Stimulated activated CD8-positive, alpha-beta memory T cell treated with anti-CD3 and anti-CD28 coated beads, Interleukin-4, amount 100 ng/mL, for 48 hours (primary cell): ENCODE measurements around the gene OVOL1.
A peak's percentile ranks its signal among the peaks of the same experiment; 100 is the strongest.
"Not testable (repeated sequence)": the region's sequence is repeated elsewhere in the genome, so short reads cannot be mapped to it uniquely, and the experiment has no call there.

Experiments used
- DNase-seq: peaks from one replicate; pipeline ENCODE4 v3.0.0-alpha.2; 2020

OVOL1 gene

DNA sequence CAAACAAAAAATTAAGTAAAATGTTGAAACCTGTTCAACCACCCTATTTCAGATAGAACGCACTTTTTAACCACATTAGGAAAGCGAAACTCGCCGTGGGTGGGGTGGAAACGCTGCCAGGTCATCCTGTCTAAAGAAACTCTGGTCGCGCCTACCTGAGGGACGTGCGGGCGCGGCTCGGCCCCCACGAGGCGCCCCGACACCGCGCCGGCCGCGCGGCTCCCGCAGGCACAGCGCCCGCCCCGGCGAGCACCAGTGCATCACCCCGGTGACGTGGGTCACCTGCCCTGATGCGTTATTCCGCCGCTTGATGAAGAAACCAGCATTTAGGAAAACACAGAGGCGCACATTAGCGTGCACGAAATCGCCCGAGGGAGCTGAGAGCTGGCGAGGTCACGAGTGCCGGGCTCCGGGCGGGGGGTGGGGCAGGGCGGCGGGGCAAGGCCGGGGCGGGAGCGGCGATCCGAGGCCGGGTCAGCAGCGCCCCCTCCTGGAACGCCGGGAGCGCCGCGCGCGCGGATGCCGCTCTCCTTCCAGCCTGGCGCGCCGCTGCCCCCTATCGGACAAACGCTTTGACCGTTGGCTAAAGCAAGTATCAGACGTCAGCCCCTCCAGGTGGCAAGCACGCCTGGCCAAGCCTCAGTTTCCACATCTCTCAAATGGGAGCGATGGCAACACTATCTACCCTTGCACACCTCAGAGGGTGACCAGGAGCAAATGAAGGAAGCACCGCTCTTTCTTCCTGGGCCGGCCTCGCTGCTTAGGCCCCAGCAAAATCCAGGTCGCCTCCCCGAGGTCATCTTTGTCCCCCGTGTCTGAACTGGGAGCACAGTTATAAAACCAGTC, 31.2 kb downstream of the OVOL1 start:
- DNase-seq = peak; percentile 100

DNA sequence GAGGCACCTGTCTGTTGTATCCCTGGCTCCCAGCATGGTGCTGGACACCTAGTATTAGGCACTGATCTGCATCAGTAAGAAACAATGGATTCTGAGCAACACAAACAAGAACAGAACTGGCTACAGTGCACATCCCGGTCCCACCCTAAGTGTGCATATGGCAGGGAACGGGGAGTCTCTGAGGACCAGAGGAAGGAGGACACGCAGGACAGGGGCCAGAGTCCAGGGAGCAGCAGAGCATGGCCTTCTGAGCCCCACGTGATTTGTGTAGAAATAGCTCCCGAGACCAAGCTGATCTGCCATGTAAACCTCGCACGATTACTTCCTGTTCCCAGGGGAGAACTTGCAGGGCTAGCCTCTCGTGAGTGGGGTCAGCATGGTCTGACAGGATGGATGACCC, 34.2 kb downstream of the OVOL1 start:
- DNase-seq = no peak

DNA sequence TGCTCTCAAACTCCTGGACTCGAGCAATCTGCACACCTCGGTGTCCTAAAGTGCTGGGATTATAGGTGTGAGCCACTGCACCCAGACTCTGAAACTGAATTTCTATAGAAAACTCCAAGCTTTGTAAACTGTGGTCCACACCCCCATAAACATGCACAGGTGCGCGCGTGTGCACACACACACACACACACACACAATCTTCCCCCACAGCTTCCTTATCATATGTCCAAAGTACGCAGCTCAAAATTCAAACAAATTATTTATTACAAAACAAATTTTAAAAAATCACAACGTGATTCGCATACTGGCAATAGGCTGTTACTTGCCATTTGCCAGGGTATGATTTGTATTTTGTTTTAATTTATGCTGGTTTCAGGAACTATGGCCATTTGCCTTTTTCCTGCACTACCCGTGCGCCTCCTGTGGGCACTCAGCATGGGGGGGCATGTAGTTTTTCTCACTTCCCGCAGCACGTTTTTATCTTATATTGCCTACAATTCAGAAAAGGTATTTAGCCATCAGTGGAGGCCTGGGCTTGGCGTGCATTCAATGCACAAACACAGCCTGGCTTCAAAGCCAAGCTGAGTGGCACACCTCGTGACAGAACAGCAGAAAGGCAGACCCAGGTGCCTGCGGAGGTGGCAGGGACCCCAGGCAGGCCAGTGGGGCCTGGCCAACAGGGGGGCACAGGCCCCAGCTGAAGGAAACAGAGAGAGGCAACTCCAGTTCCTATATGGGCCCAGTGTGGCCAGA, 36.1 kb downstream of the OVOL1 start:
- no peak for DNase-seq

DNA sequence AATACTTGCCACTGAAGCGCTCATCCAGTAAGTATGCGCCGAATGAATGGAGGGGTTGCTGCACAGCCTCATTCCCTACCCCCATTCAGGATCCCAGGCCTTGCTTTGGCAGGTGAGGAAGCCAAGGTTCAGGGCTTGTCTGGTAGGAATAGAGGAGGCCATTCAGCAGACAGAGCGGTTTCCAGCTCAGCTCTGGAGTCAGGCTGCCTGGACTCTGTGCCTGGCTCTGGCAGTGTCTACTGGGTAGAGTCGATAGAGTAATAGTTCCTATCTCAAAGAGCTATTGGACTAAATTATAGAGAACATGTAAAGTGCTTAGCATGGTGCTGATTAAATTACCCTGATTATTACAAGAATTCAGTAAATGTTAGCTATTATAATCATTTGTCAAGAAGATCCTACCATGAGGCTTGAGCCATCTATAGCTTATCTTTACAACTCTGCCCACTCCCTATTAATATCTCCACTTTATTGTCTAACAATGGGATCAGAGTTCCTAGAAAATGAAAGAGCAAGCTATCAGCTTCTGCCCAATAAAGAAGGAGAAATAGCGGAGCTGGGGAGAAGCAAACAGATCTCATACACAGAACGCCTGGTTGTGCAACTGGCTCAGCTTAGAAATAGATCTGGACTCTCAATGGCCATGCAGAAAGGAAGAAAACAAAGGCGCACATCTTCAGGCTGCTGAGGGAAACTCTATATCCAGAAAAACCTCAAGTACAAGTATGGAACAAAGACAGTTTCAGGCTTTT, 40.3 kb downstream of the OVOL1 start:
- no peak for DNase-seq

DNA sequence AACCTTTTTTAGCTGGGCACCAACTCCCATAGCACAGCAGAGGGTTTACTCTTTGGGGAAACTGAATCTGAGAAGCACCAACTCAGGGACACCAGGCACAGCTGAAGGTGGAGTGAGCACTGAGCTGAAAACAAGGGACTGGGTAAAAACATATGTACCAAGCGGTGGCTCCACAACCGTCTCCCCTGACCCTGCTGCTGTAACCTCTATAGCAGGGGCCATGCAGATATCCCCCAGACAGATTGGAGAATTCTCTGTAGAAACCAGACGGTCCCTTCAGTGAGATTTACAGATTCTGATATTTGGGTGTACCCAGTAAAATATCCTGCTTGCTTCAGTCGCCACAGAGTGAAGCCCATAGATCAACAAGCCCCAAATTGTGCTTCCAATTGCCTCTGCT, 42.6 kb downstream of the OVOL1 start:
- DNase-seq = no peak

GRCh38 chr11:65832231-65832630, 45.4 kb downstream of the OVOL1 start:
- DNase-seq = not testable (repeated sequence)

- DNase-seq = peak; percentile 97
Observed at GRCh38 chr11:65833297-65834030, 46.6 kb downstream of the OVOL1 start, which contains the start of gene SNX32. TSS of gene SNX32 (plus strand) at chr11:65833963. CDS start at chr11:65834066, 103 bp downstream.

GRCh38 chr11:65834202-65834601, 47.3 kb downstream of the OVOL1 start:
- DNase-seq = no peak

DNA sequence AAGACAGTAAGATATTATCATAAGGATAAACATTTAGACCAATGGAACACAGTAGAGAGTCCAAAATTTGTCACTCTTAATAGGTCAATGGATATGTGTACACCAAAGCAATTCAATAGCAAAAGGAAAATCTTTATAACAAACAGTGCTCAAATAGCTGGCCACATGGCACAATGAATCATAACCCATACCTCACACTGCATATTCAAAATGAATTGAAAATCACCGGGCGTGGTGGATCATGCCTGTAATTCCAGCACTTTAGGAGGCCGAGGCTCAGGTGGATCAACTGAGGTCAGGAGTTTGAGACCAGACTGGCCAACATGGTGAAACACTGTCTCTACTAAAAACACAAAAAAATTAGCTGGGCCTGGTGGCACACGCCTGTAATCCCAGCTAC, 55.3 kb downstream of the OVOL1 start:
- DNase-seq = no peak

- DNase-seq = no peak
Observed at GRCh38 chr11:65843811-65844210, 56.9 kb downstream of the OVOL1 start.

GRCh38 chr11:65844231-65844872, 57.5 kb downstream of the OVOL1 start:
- no peak for DNase-seq
